Trophoblast cell (in vitro differentiated cells and primary cell): ENCODE results near the gene NHS.

Source experiments
- DNase-seq, 2 donors: peaks; one replicate each; pipeline ENCODE4 v3.0.0-alpha.2; 2016
- H2AFZ ChIP-seq: 2 replicates; pipeline ENCODE4 v1.6.1; 2013; ENCODE audit warnings: low read length, moderate library complexity, mild to moderate bottlenecking; ENCODE audit not compliant: insufficient read depth, poor library complexity
- H2AK5ac ChIP-seq: 2 replicates; pipeline ENCODE4 v1.6.1; 2013; ENCODE audit warnings: mild to moderate bottlenecking, low read length
- H2BK120ac ChIP-seq: 2 replicates; pipeline ENCODE4 v1.6.1; 2013; ENCODE audit warnings: low read length, mild to moderate bottlenecking, moderate library complexity; ENCODE audit not compliant: insufficient read depth, poor library complexity
- H2BK12ac ChIP-seq: 2 replicates; pipeline ENCODE4 v1.6.1; 2013; ENCODE audit warnings: mild to moderate bottlenecking, low read length, moderate library complexity
- H2BK5ac ChIP-seq: 2 replicates; pipeline ENCODE4 v1.6.1; 2013; ENCODE audit warnings: low read length, low read depth, moderate library complexity, mild to moderate bottlenecking; ENCODE audit not compliant: poor library complexity
- H3K14ac ChIP-seq: 2 replicates; pipeline ENCODE4 v1.6.1; 2013; ENCODE audit warnings: mild to moderate bottlenecking, low read length
- H3K18ac ChIP-seq: 2 replicates; pipeline ENCODE4 v1.6.1; 2013; ENCODE audit warnings: mild to moderate bottlenecking, low read length
- H3K23ac ChIP-seq: 2 replicates; pipeline ENCODE4 v1.6.1; 2013; ENCODE audit warnings: low read length
- H3K27ac ChIP-seq: 2 replicates; pipeline ENCODE4 v1.5.1; 2013; ENCODE audit warnings: low read depth, mild to moderate bottlenecking, inconsistent platforms, low read length, moderate library complexity
- H3K27me3 ChIP-seq: 2 replicates; pipeline ENCODE4 v1.6.1; 2013; ENCODE audit warnings: inconsistent platforms, mild to moderate bottlenecking, low read length, moderate library complexity; ENCODE audit not compliant: insufficient read depth
- H3K36me3 ChIP-seq, 2 experiments: 1 replicate in 1 of 2; 2 replicates in 1 of 2; pipeline ENCODE4 v1.6.1; 2013; ENCODE audit warnings: low read length in 2 of 2, mild to moderate bottlenecking in 2 of 2, moderate library complexity in 1 of 2; ENCODE audit not compliant: insufficient read depth in 2 of 2, control insufficient read depth in 1 of 2
- H3K4ac ChIP-seq: 2 replicates; pipeline ENCODE4 v1.6.1; 2013; ENCODE audit warnings: low read depth, mild to moderate bottlenecking, low read length, moderate library complexity
- H3K4me1 ChIP-seq, 2 experiments: 1 replicate in 1 of 2; 2 replicates in 1 of 2; pipeline ENCODE4 v1.6.1; 2013; ENCODE audit warnings: low read length in 2 of 2, mild to moderate bottlenecking in 2 of 2, moderate library complexity in 1 of 2; ENCODE audit not compliant: insufficient read depth in 2 of 2, control insufficient read depth in 1 of 2
- H3K4me2 ChIP-seq: 2 replicates; pipeline ENCODE4 v1.6.1; 2013; ENCODE audit warnings: inconsistent platforms, mild to moderate bottlenecking, low read length, moderate library complexity
- H3K4me3 ChIP-seq: 2 replicates; pipeline ENCODE4 v1.5.1; 2013; ENCODE audit warnings: mild to moderate bottlenecking, low read depth, low read length, inconsistent platforms
- H3K79me1 ChIP-seq: one replicate; pipeline ENCODE4 v1.6.1; 2013; ENCODE audit warnings: low read length
- H3K79me2 ChIP-seq: 2 replicates; pipeline ENCODE4 v1.6.1; 2013; ENCODE audit warnings: low read length, mild to moderate bottlenecking; ENCODE audit not compliant: control insufficient read depth, insufficient read depth, poor library complexity
- H3K9ac ChIP-seq: 2 replicates; pipeline ENCODE4 v1.6.1; 2013; ENCODE audit warnings: mild to moderate bottlenecking, low read length
- H3K9me3 ChIP-seq: 2 replicates; pipeline ENCODE4 v1.6.1; 2013; ENCODE audit warnings: low read depth, mild to moderate bottlenecking, control low read depth, inconsistent platforms, low read length; ENCODE audit not compliant: insufficient read depth
- H4K12ac ChIP-seq: 2 replicates; pipeline ENCODE4 v1.6.1; 2013; ENCODE audit warnings: low read depth, mild to moderate bottlenecking, low read length, moderate library complexity
- H4K8ac ChIP-seq: 2 replicates; pipeline ENCODE4 v1.6.1; 2013; ENCODE audit warnings: low read depth, mild to moderate bottlenecking, low read length, moderate library complexity
- H4K91ac ChIP-seq: one replicate; pipeline ENCODE4 v1.6.1; 2013; ENCODE audit warnings: low read depth, mild to moderate bottlenecking, low read length, moderate library complexity
- WGBS: extraction: QIAGEN DNeasy Blood & Tissue Kit; methylation state at CpG from one replicate; pipeline ENCODE4 v1.1.7; 2013; ENCODE audit warnings: missing lambda C conversion rate; ENCODE audit not compliant: insufficient read length, insufficient coverage; ENCODE audit errors: extremely low coverage; 5-methylcytosine and 5-hydroxymethylcytosine counted together

The NHS gene

GRCh38 chrX:17563515-17563914, 188.5 kb downstream of the NHS start:
- Histone ChIP-seq H3K4me1 (no peaks in the 10 kb centered on the region), H3K9ac (no peak overlapping the region), H3K36me3 (no peaks in the 10 kb centered on the region), H4K12ac (no peak overlapping the region), H3K4me2 (no peak overlapping the region), H3K18ac (no peak overlapping the region), H3K14ac (no peak overlapping the region), H2BK12ac (no peak overlapping the region), H2BK120ac (no peak overlapping the region), H3K27me3 (no peaks in the 10 kb centered on the region), H3K27ac (no peak overlapping the region), H3K4me3 (no peak overlapping the region), H4K8ac (no peak overlapping the region), H2AFZ (no peak overlapping the region), H3K79me1 (no peaks in the 10 kb centered on the region), H4K91ac (no peak overlapping the region), H3K79me2 (no peaks in the 10 kb centered on the region), H2AK5ac (no peak overlapping the region), H3K23ac (no peak overlapping the region), H2BK5ac (no peak overlapping the region), H3K9me3 (no peaks in the 10 kb centered on the region), H3K4ac (no peak overlapping the region)
- no peak for DNase-seq
- 100% methylated on average over 2 of the region's 4 CpGs for WGBS

GRCh38 chrX:17564689-17565409, 189.8 kb downstream of the NHS start:
- H4K91ac ChIP-seq, result no peak overlapping the region
- no peak overlapping the region for H2BK5ac ChIP-seq
- no CpG with 5 or more reads among the region's 7 CpGs for WGBS
- H3K4ac ChIP-seq, result no peak overlapping the region
- H3K9me3 ChIP-seq, result no peaks in the 10 kb centered on the region
- no peaks in the 10 kb centered on the region for H3K4me1 ChIP-seq
- no peaks in the 10 kb centered on the region for H3K79me2 ChIP-seq
- H3K4me3 ChIP-seq, result no peak overlapping the region
- H3K23ac ChIP-seq, result no peak overlapping the region
- no peak overlapping the region for H3K27ac ChIP-seq
- no peak overlapping the region for H2AK5ac ChIP-seq
- no peak overlapping the region for H4K8ac ChIP-seq
- H3K18ac ChIP-seq, result no peak overlapping the region
- no peaks in the 10 kb centered on the region for H3K36me3 ChIP-seq
- H3K14ac ChIP-seq, result no peak overlapping the region
- no peak overlapping the region for H3K9ac ChIP-seq
- H2BK120ac ChIP-seq, result no peak overlapping the region
- DNase-seq, result no peak
- H2AFZ ChIP-seq, result no peak overlapping the region
- H3K79me1 ChIP-seq, result no peaks in the 10 kb centered on the region
- H3K4me2 ChIP-seq, result no peak overlapping the region
- no peak overlapping the region for H2BK12ac ChIP-seq
- H3K27me3 ChIP-seq, result no peaks in the 10 kb centered on the region
- H4K12ac ChIP-seq, result no peak overlapping the region

DNA sequence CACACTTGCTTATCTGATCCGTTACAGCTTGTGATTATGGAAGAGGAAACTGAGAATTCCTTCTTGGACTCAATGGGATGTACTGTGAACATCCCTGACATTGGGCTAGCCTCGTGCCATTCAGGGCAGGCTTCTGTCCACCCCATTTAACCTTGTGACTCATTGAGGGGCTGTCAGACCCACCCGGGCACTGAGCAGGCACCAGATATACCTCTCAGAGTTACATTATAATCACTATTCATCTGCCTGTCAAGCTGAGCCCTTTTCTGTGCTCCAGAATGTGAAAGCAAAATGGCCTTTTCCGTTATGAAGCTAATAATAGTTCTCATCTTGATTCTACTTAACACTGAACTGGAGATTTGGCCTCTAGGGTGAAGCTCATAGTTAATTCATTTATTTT, 191.7 kb downstream of the NHS start:
- H2AK5ac ChIP-seq, result no peak overlapping the region
- H4K12ac ChIP-seq, result no peak overlapping the region
- no peak overlapping the region for H4K8ac ChIP-seq
- H3K18ac ChIP-seq, result no peak overlapping the region
- H3K4me2 ChIP-seq, result no peak overlapping the region
- no peak overlapping the region for H3K9ac ChIP-seq
- H2AFZ ChIP-seq, result no peak overlapping the region
- no peaks in the 10 kb centered on the region for H3K9me3 ChIP-seq
- H2BK120ac ChIP-seq, result no peak overlapping the region
- H4K91ac ChIP-seq, result no peak overlapping the region
- no peak overlapping the region for H3K4me3 ChIP-seq
- H3K27me3 ChIP-seq, result no peaks in the 10 kb centered on the region
- no peak overlapping the region for H2BK12ac ChIP-seq
- no peaks in the 10 kb centered on the region for H3K79me2 ChIP-seq
- no peaks in the 10 kb centered on the region for H3K79me1 ChIP-seq
- WGBS, result no CpG with 5 or more reads among the region's 4 CpGs
- no peaks in the 10 kb centered on the region for H3K36me3 ChIP-seq
- H3K23ac ChIP-seq, result no peak overlapping the region
- no peak overlapping the region for H3K4ac ChIP-seq
- no peak overlapping the region for H3K14ac ChIP-seq
- H3K27ac ChIP-seq, result no peak overlapping the region
- no peak for DNase-seq
- no peaks in the 10 kb centered on the region for H3K4me1 ChIP-seq
- no peak overlapping the region for H2BK5ac ChIP-seq

GRCh38 chrX:17567187-17567586, 192.2 kb downstream of the NHS start:
- no peak overlapping the region for H2BK12ac ChIP-seq
- no peak overlapping the region for H3K9ac ChIP-seq
- no peak overlapping the region for H4K8ac ChIP-seq

More at GRCh38 chrX:17567187-17567586, 192.2 kb downstream of the NHS start:
- H3K4me2 ChIP-seq, result no peak overlapping the region
- no peak overlapping the region for H3K23ac ChIP-seq
- no peak overlapping the region for H2AK5ac ChIP-seq
- H4K91ac ChIP-seq, result no peak overlapping the region
- no peak overlapping the region for H2BK120ac ChIP-seq
- H3K4me1 ChIP-seq, result no peaks in the 10 kb centered on the region
- no peaks in the 10 kb centered on the region for H3K27me3 ChIP-seq
- no peaks in the 10 kb centered on the region for H3K9me3 ChIP-seq
- no peak for DNase-seq
- no peak overlapping the region for H3K18ac ChIP-seq
- no peak overlapping the region for H3K14ac ChIP-seq
- H3K79me1 ChIP-seq, result no peaks in the 10 kb centered on the region
- WGBS, result no CpG with 5 or more reads among the region's 8 CpGs
- no peak overlapping the region for H2BK5ac ChIP-seq
- no peak overlapping the region for H3K4me3 ChIP-seq
- H3K79me2 ChIP-seq, result no peaks in the 10 kb centered on the region
- no peaks in the 10 kb centered on the region for H3K36me3 ChIP-seq
- H3K4ac ChIP-seq, result no peak overlapping the region
- no peak overlapping the region for H2AFZ ChIP-seq
- H3K27ac ChIP-seq, result no peak overlapping the region
- H4K12ac ChIP-seq, result no peak overlapping the region
